Panc1 (cell line): ENCODE measurements around the gene ADAMTS6. TPM values are rescaled to one million over a fixed set of nuclear protein-coding genes. Genes with fewer than 3 reads are reported as not detected.

Experiments
- ATAC-seq: fragments of 200-7000 bp; cut with Tn5 transposase; 2 replicates; pipeline ENCODE4 v1.9.1; 2020; ENCODE audit warnings: mild to moderate bottlenecking, moderate library complexity
- BruUV-seq: library from RNA; stranded (reverse); fragments of 400-500 nt; replicated peaks from 2 replicates; lab custom pipeline; 2021; lab: Mats Ljungman, UMichigan
- CTCF ChIA-PET: fragments of 300-600 bp; sonication (Branson Sonifier 250); formaldehyde crosslinking; loops from one replicate; lab custom pipeline; 2022; ENCODE audit warnings: antibody characterized with exemption; lab: Charles Lee
- POLR2A ChIA-PET: fragments of 300-600 bp; sonication (Branson Sonifier 250); formaldehyde crosslinking; loops from one replicate; lab custom pipeline; 2022; ENCODE audit warnings: antibody characterized with exemption; lab: Charles Lee
- DNase-seq: peaks from one replicate; pipeline ENCODE4 v3.0.0-alpha.2; 2010; ENCODE audit warnings: low read depth, low spot score
- H3K27ac ChIP-seq: 2 replicates; pipeline ENCODE4 v1.5.1; 2011; ENCODE audit warnings: mild to moderate bottlenecking, low read length, inconsistent platforms
- H3K27me3 ChIP-seq: fragments of 200-500 bp; sonication (Bioruptor generic); 2 replicates; pipeline ENCODE4 v1.6.0; 2014; ENCODE audit warnings: low read length, inconsistent platforms; ENCODE audit not compliant: control insufficient read depth, insufficient read depth
- H3K36me3 ChIP-seq: fragments of 200-500 bp; sonication (Bioruptor generic); 2 replicates; pipeline ENCODE4 v1.5.1; 2014; ENCODE audit warnings: inconsistent platforms, mild to moderate bottlenecking, low read length, moderate library complexity; ENCODE audit not compliant: control insufficient read depth, insufficient read depth
- H3K4me1 ChIP-seq: 2 replicates; pipeline ENCODE4 v1.5.1; 2011; ENCODE audit warnings: inconsistent platforms, mild to moderate bottlenecking, low read length, moderate library complexity; ENCODE audit not compliant: control insufficient read depth, insufficient read depth
- H3K4me3 ChIP-seq, 2 experiments: 2 replicates each; pipeline ENCODE4 v1.5.1; 2011 to 2012; ENCODE audit warnings: low read depth in 2 of 2, low read length in 2 of 2, mild to moderate bottlenecking in 2 of 2, inconsistent platforms in 1 of 2, moderate library complexity in 1 of 2
- H3K9me3 ChIP-seq: fragments of 200-500 bp; sonication (Bioruptor generic); 2 replicates; pipeline ENCODE4 v1.5.1; 2014; ENCODE audit warnings: low read depth, mild to moderate bottlenecking, inconsistent platforms, low read length, moderate library complexity; ENCODE audit not compliant: control insufficient read depth, insufficient read depth
- CTCF ChIP-seq: fragments of 450-650 bp; IDR thresholded peaks from 2 replicates; pipeline ENCODE4 v1.5.1; 2017; ENCODE audit warnings: mild to moderate bottlenecking
- POLR2AphosphoS5 ChIP-seq: IDR thresholded peaks from 2 replicates; pipeline ENCODE4 v1.6.1; 2012; ENCODE audit warnings: mild to moderate bottlenecking, low read depth, low read length, moderate library complexity
- REST ChIP-seq, 2 experiments: IDR thresholded peaks; 2 replicates each; pipeline ENCODE4 v1.6.1; 2011 to 2012; ENCODE audit warnings: low read depth in 2 of 2, control low read depth in 1 of 2, low read length in 1 of 2, mild to moderate bottlenecking in 1 of 2, moderate library complexity in 1 of 2; ENCODE audit not compliant: insufficient read depth in 1 of 2
- SIN3A ChIP-seq: IDR thresholded peaks from 2 replicates; pipeline ENCODE4 v1.6.1; 2012; ENCODE audit warnings: low read depth, mild to moderate bottlenecking, low read length, moderate library complexity, borderline replicate concordance; ENCODE audit not compliant: insufficient read depth
- TCF7L2 ChIP-seq: IDR thresholded peaks from 2 replicates; pipeline ENCODE4 v1.6.1; 2011; ENCODE audit warnings: mild to moderate bottlenecking, low read depth, low read length, inconsistent platforms
- in situ Hi-C: cut with HindIII; loops from 2 replicates; pipeline ENCODE4 v1.10.0; 2016; ENCODE audit warnings: low sequenced_read_pairs, low pct_unique_long_range_greater_than_20kb
- intact Hi-C: fragments of 100-400 bp; cut with micrococcal nuclease; formaldehyde crosslinking; loops from one replicate; pipeline ENCODE4 v1.10.0; 2022; ENCODE audit not compliant: unreplicated experiment
- total RNA-seq: library from RNA; stranded (reverse); gene quantifications from one replicate; pipeline ENCODE4 v1.2.1, GENCODE V29; 2021; ENCODE audit not compliant: unreplicated experiment

Gene ADAMTS6
- total RNA-seq, 1 experiment from 2014 or later, result 0.64 TPM

GRCh38 chr5:65264420-65264819, 217.3 kb downstream of the ADAMTS6 start:
- Histone ChIP-seq H3K27me3 (no peaks in the 10 kb centered on the region), H3K4me3 (no peak overlapping the region), H3K9me3 (no peaks in the 10 kb centered on the region), H3K36me3 (no peaks in the 10 kb centered on the region), H3K4me1 (no peaks in the 10 kb centered on the region), H3K27ac (no peak overlapping the region)
- DNase-seq (no peak), ATAC-seq (no peak)
- POLR2A ChIA-PET, result no interaction called here
- BruUV-seq, result no TSS peak
- CTCF ChIA-PET, result no interaction called here
- intact Hi-C loops, result no loop called here
- TF ChIP-seq SIN3A, result no peak
- no peak for TF ChIP-seq REST (IDR thresholded peaks at IDR 0.05; ENCODE audit: insufficient read depth in 1 of 2, low read depth in 2 of 2, low read length in 1 of 2)
- TF ChIP-seq TCF7L2, result no peak
- no peak for TF ChIP-seq CTCF
- TF ChIP-seq POLR2AphosphoS5, result no peak
- in situ Hi-C loops, result no loop called here

GRCh38 chr5:65263321-65263720, 218.4 kb downstream of the ADAMTS6 start:
- Histone ChIP-seq H3K4me1 (no peaks in the 10 kb centered on the region), H3K27ac (no peak overlapping the region), H3K36me3 (no peaks in the 10 kb centered on the region), H3K9me3 (no peaks in the 10 kb centered on the region), H3K27me3 (no peaks in the 10 kb centered on the region), H3K4me3 (no peak overlapping the region)
- no peak for ATAC-seq
- in situ Hi-C loops (no loop called here), intact Hi-C loops (no loop called here)
- TF ChIP-seq SIN3A (no peak), REST (IDR thresholded peaks at IDR 0.05; ENCODE audit: insufficient read depth in 1 of 2, low read depth in 2 of 2, low read length in 1 of 2) (no peak), POLR2AphosphoS5 (no peak), CTCF (no peak), TCF7L2 (no peak)
- BruUV-seq, result no TSS peak
- ChIA-PET POLR2A (no interaction called here), CTCF (no interaction called here)
- DNase-seq, result no peak
